B cell (primary cell): Measurements from ENCODE around the gene CFTR.

Experiments
- CTCF ChIP-seq: fragments of 200-600 bp; IDR thresholded peaks from one replicate; pipeline ENCODE4 v1.8.0; 2022; ENCODE audit warnings: antibody characterized with exemption, mild to moderate bottlenecking
- EZH2 ChIP-seq: IDR thresholded peaks from 2 replicates; pipeline ENCODE4 v1.6.1; 2012; ENCODE audit warnings: borderline replicate concordance, low read depth, mild to moderate bottlenecking, moderate library complexity, low read length; ENCODE audit not compliant: insufficient read depth, poor library complexity, severe bottlenecking

GRCh38 chr7:117652943-117653680, 173.3 kb downstream of the CFTR start:
- TF ChIP-seq CTCF, result no peak
- TF ChIP-seq EZH2, result no peak
